HG02943 (cell line): Measurements from ENCODE around the gene DERA.
"Not testable (repeated sequence)": the region's sequence is repeated elsewhere in the genome, so short reads cannot be mapped to it uniquely, and the experiment has no call there.

Experiments used
- ATAC-seq: cut with Tn5 transposase; IDR thresholded peaks from one replicate; pipeline ENCODE4 v1.9.1; 2021; ENCODE audit warnings: mild to moderate bottlenecking, low read depth, moderate library complexity; ENCODE audit not compliant: unreplicated experiment

The DERA gene

DNA sequence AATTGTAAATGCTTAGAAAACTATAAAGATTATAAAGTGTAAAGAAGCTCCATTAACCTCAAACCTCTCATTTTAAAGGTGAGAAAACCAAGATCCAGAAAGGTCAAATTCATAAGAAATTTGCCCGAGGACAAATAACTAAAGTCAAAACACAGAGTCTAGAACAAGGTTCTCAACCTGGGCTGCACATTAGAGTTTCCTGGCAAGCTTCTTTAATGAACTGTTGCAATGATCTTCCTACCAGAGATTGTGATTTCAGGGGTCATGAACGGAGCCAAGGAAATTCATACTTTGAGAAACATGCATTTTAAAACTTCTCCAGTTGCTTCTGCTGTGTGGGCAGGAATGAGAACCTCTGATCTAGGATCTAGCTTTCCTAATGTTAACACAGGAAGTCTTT is 86.8 kb downstream of the DERA start:
- ATAC-seq: no peak

DNA sequence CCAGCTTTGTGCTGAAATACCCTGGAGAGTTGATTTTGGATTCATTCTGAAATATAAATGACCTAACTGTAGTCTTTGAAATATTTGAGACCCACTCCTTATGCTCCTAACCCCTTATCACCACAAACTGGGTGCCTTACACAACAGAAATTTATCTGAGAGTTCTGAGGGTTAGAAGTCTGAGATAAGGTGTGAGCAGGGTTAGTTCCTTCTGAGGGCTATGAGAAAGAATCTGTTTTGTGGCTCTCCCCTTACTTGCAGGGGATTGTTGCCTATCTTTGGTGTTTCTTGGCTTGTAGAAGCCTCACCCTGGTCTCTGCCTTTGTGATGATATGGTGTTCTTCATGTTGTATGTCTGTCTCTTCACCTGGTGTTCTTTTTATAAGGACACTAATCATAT is 91.7 kb downstream of the DERA start:
- no peak for ATAC-seq

DNA sequence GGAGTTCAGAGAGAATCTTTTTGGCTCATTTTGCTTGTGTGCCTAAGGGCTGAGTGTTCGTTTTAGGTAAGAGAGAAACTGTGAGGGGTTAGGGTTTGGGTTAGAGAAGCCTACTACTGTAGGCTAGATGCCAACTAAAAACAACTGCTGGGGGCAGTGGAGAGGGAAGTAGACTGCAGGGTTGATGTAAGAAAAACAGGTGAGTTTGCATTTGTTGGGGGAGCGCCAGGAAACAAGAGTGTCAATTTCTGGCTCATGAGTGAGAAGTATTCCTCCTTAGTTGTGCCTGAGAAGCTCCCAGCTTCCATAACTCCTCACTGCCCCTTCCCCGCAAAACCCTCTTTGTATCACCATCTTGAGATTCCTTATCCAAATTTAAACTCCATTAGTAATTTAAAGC is 92.3 kb downstream of the DERA start:
- no peak for ATAC-seq

DNA sequence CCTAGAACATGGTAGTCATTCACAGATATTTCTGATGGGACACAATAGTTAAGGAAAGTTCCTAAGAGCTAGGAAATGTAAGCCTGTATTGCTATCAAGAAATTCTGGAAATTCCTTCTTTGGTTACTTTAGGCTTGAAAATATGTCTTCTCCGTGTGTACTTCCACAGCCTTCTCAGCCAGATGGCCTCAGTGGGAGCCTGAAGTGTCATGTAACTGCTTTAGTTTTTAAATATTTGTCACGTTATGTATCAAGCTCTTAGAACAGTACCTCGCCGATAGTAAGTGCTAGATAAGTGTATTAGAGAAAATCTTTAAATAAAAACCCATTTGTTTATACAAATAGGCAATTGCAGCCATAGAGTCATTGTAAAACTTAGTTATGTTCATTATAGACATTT is 95.6 kb downstream of the DERA start:
- ATAC-seq: no peak

DNA sequence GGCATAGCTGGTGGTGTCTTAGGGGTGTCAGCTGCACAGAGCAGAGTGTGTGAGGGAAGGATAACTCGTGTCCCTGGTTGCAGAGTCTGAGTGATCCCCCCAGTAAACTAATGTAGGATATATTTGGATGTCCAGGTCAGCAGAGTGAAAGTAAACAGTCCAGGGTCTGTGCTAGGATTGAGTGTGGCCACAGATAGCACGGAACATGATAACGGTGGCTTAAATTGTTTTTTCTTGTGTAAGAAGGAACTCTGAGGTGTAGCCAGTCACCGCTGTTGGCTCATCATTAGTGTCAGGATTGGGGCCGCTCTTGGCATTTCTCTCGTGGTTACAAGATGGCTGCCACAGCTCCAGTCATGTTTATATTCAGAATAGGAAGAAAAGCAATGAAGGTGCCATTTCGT is 97.3 kb downstream of the DERA start:
- no peak for ATAC-seq

DNA sequence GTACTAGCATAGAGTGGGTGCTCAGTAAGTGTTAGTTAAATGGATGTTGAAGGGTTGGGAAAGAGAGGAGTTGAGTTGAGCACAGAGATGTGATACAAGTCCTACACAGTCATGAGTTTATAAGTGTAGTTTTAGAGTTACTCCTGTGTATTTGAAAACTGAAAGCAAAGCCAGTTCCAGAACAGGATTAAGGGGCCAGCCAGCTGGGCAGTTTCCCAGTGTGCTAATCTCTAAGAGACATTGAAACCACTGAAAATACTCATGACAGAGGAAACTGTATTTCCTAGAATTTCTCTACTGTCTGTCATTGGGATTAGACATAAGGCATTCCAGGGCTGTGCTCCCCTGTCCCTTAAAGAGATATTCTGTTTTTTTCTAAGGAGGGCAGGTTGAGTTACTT is 101.0 kb downstream of the DERA start:
- no peak for ATAC-seq

DNA sequence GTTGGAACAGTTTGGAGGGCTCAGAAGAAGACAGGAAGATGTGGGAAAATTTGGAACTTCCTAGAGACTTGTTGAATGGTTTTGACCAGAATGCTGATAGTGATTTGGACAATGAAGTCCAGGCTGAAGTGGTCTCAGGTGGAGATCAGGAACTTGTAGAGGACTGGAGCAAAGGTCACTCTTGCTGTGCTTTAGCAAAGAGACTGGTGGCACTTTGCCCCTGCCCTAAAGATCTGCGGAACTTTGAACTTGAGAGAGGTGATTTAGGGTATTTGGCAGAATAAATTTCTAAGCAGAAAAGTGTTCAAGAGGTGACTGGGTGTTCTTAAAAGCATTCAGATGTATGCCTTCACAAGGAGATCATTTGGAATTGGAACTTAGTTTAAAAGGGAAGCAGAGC is 102.6 kb downstream of the DERA start:
- ATAC-seq: not testable (repeated sequence)

DNA sequence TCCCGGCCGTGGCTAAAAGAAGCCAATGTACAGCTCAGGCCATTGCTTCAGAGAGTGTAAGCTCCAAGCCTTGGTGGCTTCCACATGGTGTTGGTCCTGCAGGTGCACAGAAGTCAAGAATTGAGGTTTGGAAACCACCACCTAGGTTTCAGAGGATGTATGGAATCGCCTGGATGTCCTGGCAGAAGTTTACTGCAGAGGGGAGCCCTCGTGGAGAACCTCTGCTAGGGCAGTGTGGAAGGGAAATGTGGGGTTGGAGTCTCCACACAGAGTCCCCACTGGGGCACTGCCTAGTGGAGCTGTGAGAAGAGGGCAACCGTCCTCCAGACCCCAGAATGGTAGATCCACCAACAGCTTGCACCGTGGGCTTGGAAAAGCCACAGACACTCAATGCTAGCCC is 103.3 kb downstream of the DERA start:
- not testable (repeated sequence) for ATAC-seq

DNA sequence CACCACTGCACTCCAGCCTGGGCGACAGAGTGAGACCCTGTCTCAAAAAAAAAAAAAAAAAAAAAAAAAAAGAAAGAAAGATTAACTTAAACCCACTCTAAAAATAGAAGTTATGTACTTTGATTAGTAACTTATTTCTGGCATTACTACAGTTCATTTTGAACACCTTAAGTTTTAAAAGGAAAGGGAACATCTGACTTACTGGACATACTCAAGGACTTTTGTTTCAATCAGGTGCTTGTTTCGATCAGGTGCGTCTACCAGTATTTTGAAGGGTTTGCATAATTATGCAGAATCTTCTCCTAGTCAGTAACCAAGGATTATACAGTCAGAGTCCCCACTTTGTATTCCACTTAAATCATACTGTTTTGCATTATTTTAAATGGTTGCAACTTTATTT is 105.6 kb downstream of the DERA start:
- ATAC-seq: no peak

DNA sequence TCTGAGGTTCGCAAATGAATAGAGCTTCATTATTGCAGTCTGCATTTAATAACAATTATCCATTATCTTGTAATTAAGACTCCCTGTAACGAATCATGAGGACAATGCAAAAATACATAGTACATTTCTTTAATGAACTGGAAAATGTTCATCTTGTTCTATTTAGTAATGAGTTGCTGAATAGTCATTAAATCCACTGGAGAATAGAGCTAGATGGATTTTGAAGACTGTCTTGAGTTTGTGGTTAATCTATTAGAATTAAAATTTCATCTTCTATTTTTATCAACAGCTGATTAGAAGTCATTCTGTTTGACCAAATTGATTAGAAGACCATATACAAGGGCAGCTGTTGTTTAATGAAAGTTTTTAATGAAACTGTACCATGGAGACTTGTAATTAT is 107.2 kb downstream of the DERA start:
- ATAC-seq: no peak

DNA sequence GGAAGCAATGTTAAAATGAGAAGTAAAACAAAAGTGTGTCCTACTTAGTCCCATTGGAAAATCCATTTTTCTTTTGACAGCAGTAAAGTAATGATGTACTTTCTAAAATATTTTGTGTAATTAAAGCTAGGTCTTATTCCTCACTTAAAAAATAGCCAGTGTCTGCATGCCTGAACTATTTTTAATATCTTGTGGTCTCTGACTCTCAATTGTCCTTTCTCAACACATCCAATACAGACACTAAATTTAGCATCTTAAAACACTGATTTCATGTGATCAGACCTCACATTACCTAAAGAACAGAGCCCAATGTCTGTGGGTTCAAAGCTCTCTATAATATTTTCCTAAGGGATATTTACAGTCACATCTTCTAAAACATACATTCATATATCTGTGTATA is 108.0 kb downstream of the DERA start:
- no peak for ATAC-seq

DNA sequence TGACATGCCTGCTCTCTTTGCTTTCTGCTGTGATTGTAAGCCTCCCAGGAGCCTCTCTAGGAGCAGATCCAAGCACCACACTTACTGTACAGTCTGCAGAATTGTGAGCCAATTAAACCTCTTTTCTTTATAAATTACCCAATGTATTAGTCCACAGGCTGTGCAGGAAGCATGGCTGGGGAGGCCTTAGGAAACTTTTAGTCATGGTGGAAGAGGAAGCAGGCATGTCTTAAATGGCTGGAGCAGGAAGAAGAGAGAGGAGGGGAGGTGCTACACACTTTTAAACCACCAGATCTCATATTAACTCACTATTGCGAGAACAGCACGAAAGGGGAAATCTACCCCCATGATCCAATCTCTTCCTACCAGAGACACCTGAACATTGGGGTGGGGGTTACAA is 108.9 kb downstream of the DERA start:
- ATAC-seq: no peak

DNA sequence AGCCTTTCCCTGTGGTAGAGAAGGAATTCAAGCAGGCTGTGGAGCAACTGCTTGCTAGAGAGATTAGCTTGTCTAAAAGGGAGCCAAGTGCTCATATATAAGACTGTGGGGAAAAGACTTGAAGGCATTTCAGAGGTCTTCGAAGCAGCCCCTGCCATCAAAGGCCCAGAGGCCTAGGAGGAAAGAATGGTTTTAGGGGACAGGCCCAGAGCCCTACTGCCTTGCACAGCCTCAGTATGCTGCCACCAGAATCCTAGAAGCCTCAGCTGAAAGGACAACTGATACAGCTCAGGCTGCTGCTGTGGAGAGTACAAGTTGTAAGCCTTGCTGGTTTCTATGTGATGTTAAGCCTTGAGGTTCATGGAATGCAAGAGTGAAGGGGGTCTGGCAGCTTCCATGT is 109.9 kb downstream of the DERA start:
- no peak for ATAC-seq

DNA sequence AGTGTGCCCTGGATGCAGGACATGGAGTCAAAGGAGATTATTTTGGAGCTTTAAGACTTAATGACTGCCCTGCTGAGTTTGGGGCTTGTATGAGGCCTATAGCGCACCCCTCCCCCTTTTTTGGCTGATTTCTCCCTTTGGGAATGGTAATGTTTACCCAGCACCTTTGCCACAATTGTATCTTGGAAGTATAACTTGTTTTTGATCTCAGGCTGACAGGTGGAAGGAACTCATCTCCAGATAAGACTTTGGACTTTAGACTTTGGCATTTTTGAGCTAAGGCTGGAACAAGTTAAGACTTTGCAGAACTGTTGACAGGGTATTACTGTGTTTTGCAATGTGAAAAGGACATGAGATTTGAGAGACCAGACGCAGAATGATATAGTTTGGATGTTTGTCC is 110.5 kb downstream of the DERA start:
- no peak for ATAC-seq

DNA sequence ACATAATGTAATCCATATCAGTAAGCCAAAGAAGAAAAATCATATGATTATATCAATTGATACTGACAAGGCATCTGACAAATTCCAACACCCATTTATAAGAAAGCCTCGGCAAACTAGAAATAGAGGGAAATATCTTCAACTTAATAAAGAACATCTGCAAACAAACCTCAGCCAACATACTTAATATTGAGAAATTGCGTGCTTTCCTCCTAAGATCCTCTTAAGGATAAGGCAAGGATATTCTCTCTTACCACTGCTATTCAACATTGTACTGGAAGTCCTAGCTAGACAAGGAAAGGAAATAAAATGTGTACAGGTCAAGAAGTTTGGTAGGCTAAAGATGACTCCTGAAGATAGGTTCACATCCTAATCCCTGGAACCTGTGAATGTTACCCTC is 115.9 kb downstream of the DERA start:
- ATAC-seq: no peak

DNA sequence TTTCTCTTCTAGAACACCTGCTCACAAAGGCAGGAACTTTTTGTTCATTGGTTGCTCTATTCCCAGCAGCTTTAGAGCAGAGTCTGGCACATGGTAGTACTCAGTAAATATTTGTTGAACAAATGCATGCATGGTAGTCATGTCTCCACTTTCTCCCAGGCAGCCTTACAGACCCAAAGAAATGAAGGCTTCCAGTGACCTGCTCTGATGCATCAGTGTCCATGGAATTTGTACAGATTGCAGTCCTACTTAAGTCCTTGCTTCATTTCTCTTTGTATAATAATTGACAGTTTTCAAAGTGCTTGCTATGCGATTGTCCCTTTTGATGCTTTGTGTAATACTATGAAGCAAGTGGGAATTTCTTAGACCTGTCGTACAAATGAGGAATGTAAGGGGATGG is 119.6 kb downstream of the DERA start:
- ATAC-seq: no peak

DNA sequence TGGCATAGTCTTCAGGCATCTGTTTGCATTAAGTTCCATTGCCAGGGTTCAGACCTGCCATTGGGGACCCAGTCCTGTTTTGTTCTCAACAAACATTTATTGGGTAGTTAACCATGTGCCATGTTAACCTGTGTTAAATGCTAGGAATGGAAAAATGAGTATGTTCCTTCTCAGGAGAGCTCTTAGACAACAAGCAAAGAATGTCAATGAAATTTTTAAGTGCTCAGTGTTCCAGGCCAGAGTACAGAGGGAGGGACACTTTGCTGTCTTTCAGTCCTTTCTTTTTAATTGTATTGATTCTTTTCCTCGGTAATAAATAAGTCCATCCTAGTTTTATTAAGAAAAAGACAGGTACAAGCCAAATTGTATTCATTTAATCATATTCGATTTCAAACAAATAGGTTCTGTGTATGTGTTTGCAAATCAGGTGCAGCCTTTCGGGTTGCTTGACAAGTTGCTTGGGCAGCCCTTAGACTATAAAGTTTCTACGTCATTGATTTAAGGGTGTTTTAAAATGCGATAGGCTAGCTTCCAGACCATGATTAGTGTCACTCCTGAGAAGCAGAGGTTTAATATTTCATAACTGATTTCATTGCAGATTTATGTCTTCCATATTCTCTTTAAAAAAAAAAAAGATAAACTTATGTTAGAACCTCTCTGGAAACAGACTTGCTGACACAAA is 123.1 kb downstream of the DERA start:
- ATAC-seq: no peak

DNA sequence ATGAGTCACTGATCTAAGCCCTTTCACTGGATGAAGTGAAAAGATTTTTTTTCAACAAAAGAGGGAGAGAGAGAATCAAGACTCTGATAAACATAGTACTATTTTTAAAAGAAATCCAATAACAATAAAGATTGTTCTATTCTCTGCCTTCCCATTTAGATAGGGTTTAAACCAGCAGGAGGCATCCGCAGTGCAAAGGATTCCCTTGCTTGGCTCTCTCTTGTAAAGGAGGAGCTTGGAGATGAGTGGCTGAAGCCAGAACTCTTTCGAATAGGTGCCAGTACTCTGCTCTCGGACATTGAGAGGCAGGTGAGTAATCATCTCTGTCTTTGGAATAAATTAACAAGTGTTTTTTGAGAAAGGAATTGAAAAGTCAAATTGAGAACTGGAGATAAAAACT is 124.9 kb downstream of the DERA start:
- ATAC-seq: no peak

DNA sequence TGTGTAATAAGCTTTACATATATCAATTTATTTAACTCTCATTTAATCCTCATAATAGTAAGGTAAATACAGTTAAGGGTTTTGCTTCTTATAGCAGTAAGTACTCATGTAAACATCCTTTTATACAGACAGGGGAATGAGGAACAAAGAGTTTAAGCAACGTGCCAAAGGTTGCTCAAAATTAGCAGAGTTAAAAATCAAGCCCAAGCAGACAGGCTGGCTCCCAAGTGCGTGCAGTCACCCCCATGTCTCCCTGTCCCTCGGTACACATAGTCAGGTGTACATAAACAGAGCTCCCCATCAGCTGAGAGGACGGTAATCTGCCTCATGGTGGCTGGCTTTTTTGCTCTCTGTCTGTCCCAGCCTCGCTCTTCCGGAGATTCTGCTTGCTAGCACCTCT is 126.4 kb downstream of the DERA start:
- ATAC-seq: no peak

DNA sequence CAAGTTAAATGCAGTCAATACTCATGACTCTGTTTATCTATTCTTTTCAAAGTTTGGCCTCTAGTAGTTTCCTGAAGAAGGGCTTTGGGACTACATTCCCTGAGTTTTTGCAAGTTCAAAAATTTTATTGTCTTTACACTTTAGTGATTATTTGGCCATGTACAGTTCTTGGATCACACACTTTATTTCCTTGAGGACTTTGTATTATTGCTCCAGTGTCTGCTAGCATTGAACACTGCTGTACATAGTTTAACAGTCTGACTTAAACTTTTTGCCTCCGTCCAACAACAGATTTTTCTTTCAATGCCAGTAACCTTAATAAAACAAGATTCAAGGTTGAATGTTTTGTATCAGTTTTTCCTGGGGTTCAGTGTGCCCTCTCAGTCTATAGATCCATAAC is 132.3 kb downstream of the DERA start:
- ATAC-seq: no peak

DNA sequence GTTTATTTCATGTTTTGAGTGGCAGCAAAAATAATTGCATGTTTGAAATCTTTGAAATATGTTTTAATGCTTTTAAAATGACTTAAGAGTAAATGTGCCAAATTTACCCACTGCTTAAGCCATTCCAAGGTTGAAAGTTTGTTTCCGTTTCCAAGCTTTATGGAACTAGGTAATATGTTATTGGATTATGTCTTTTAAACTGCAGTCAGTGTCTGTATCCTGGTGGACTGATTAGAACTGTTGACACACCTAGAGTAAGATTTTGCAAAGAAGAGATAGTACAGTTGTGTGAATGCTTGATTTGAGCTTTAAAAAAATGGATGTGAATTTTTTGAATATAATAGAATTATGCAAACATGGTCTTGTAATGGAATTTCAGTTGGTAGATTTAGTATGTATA is 135.1 kb downstream of the DERA start:
- ATAC-seq: no peak

DNA sequence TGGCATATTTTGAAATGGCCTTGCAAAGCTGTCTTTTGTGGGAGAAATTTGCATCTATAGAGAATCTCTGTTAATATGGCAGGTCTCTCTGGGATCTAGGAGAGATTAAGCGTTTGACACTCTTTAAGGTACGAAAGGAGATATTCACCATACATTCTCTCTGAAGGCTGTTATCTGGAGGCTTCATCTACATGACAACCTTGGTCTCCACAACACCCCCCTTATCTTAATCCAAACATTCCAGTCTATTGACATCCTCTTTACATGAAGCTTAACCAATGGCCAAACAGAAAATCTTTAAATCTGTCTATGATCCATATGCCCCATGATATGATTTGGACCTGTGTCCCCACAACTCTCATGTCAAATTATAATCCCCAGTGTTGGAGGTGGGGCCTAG is 137.4 kb downstream of the DERA start:
- no peak for ATAC-seq

DNA sequence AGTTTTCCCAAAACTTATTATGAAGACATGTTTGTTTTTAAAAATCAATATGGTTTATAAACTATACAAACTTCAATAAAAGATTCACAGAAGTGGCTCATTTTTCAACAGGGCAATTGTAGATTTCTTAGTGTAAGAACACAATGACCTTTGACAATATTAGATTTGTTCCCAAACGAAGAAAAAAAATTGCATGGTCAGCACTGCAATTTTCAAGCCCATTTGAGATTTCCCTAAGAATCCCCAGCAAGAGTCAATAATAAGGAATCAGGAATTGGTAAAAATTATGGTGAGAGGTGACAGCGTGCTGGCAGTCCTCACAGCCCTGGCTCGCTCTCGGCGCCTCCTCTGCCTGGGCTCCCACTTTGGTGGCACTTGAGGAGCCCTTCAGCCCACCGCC is 145.8 kb downstream of the DERA start:
- ATAC-seq: no peak
